Measurements from ENCODE around the gene AKIRIN2.
"Not testable (repeated sequence)": the region's sequence is repeated elsewhere in the genome, so short reads cannot be mapped to it uniquely, and the experiment has no call there.

AKIRIN2 gene

DNA sequence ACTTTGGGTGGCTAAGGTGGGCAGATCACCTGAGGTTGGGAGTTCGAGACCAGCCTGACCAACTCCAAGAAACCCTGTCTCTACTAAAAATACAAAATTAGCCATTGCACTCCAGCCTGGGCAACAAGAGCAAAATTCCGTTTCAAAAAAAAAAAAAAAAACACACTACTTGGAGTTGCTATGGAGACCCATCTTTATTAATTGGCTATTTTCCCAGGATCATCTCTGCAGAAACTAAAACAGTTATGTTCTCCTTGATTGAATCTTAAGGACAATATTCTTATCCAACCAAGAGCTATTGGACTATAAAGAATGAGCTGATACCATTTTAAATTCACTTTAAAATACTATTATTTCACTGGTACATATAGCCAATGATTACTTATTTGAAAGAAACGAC is 14.7 kb downstream of the AKIRIN2 start:
- FAIRE-seq: no peak

GRCh38 chr6:87686636-87687205 is 15.3 kb downstream of the AKIRIN2 start:
- FAIRE-seq: not testable (repeated sequence)

DNA sequence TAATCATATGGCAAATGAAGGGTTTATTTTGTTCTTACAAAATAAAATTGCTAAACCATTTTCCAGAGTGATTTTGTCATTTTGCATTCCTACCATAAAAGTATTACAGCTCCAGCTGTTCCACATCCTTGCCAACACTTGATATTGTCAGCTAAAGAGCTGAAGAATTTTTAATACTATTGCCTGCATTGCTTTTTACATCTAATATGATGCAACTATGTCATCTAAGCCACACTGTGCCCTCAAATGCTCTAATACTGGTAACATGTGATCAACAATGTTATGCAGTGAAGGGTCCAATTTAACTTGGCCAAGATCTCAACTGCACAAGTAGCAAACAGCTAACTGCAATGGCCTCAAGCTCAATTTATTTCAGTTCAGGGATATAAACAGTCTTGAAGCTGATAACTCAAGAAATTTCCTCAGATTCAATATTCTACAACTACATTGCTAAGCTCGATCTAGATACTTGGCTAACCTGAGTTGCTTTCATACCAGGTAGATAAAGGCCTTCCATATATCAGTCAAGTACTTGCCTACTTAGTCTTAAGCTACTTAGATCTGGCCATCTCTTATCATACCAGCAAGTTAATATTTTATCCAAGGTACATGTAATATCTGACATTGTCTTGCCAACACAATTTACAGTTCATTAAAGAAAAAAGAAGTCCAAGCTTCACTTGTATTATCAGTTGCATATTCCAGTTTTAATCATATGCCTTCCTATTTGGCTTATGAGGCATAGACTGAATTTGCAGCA is 17.0 kb downstream of the AKIRIN2 start:
- FAIRE-seq: no peak

DNA sequence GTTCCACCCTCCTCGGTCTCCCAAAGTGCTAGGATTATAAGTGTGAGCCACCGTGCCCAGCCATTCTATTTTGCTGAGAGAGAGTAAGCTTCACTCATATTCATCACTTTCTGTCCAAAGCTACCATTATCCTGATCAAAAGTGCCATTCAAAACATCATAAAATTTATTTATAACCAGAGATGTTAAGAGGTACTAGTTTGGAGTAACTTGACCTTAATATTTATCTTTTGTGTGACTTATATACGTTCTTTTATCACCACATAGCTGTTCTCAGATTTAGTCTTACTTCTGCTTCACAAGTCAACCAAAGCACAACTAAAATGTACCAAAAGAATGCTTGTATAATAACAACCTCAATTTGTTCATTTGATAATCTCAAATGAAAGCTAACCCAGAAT is 18.1 kb downstream of the AKIRIN2 start:
- no peak for FAIRE-seq

- FAIRE-seq: no peak
These were observed 19.7 kb downstream of the AKIRIN2 start for GRCh38 chr6:87682310-87682709.

GRCh38 chr6:87675004-87675681 is 26.9 kb downstream of the AKIRIN2 start:
- no peak for FAIRE-seq

GRCh38 chr6:87674290-87674689 is 27.7 kb downstream of the AKIRIN2 start:
- FAIRE-seq: no peak

- FAIRE-seq: no peak
These were observed 28.8 kb downstream of the AKIRIN2 start for GRCh38 chr6:87673237-87673636.

- no peak for FAIRE-seq
These were observed 29.4 kb downstream of the AKIRIN2 start for GRCh38 chr6:87672641-87673040.

DNA sequence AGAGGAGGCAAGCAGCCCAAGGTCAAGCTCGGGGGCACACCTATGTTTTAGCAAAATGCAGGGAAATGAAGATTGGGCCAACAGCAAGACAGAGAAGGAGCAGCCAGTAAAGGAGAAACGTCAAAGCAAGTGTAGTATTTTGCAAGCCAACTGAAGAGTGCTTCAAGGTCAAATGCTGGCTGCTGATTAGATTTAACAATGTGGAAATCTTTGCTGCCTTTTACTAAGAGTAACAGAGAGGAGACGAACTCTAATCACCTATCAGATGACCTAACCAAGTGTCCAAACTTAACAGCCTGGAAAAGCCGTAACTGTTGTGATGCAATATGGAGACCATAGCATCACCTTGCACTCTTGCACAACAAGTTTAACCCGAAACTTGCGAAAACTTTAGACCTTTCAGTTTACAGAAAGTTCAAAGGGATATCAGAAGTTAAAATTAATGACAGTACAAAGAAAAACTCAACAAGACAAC is 30.4 kb downstream of the AKIRIN2 start:
- FAIRE-seq: no peak

GRCh38 chr6:87670707-87671106 is 31.3 kb downstream of the AKIRIN2 start:
- FAIRE-seq: no peak

GRCh38 chr6:87669051-87669450 is 33.0 kb downstream of the AKIRIN2 start:
- FAIRE-seq: no peak

- no peak for FAIRE-seq
These were observed 34.0 kb downstream of the AKIRIN2 start for GRCh38 chr6:87668013-87668412.

DNA sequence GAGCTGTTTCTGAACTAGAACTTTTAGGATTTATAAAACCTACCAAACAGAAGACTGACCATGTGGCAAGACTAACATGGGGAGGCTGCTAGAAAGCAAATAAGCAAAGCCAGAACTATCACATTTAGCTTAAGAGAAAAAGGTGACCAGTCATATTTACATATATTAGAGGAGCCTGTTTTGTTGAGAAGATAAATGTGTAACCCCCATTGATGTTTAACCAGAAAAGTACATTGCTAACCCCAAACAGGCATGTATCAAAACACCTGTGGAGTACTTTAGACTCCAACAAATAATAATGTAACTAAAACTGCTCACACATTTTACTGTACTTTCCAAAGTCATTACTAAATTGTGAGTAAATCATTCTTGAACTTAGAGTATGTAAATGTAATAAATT is 35.0 kb downstream of the AKIRIN2 start:
- no peak for FAIRE-seq

GRCh38 chr6:87664921-87665485 is 37.0 kb downstream of the AKIRIN2 start:
- FAIRE-seq: peak; percentile 90

DNA sequence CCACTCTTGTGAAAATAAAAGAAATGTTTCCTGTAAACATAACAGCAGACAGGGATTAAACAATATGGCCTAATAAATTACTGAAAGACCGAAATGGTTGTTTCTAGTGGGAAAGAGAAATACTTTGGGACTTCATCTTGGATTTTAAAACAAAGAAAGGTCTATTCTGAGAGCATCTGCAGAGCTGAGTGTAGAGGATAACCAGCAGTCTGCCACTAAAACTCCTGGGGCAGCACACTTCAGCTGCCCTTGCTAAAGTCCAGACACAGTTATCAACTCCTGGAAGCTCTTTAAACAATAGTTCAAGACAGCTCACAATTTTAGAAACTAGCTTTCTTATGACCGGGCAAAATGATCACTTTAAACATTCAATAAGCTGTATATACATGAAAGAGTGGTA is 38.6 kb downstream of the AKIRIN2 start:
- FAIRE-seq: no peak

DNA sequence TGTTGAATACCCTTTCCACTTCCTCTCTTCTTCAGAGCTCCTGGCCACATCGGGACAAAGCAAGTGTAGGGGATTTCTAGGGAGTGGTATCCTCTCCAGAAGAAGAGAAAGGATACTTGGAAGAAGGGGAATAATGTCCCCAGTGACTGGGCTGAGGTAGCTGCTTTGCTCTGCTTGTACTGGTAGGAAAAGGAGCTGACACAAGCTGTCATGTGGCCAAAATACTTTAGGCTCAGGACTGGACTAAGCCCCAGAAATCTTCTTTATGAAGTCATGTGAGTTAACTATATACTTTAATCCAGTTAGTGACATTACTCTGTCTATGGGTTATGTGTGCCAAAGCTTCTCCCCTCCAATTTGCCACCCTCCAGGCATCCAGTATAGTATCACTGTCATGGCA is 40.5 kb downstream of the AKIRIN2 start:
- FAIRE-seq: no peak

GRCh38 chr6:87661016-87661415 is 41.0 kb downstream of the AKIRIN2 start:
- no peak for FAIRE-seq

GRCh38 chr6:87660226-87660911 is 41.7 kb downstream of the AKIRIN2 start:
- no peak for FAIRE-seq

DNA sequence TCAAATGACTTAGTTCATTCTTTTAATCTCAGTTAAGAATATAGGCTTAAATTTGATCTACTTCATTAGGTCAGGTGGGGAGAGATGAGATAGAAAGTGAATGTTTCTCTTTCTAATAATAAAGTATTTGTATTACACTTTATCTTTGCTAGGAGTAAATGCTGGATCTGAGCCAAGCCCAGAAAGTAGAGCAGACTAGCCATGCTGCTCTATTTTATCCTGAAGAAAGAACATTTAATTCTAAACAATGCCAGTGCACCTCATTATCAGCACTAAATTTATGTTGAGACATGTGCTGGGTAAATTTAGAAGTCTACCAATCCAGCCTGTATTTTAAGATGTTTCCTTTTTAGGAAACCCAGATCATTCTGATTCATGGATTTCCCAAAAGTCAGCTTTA is 43.5 kb downstream of the AKIRIN2 start:
- no peak for FAIRE-seq

DNA sequence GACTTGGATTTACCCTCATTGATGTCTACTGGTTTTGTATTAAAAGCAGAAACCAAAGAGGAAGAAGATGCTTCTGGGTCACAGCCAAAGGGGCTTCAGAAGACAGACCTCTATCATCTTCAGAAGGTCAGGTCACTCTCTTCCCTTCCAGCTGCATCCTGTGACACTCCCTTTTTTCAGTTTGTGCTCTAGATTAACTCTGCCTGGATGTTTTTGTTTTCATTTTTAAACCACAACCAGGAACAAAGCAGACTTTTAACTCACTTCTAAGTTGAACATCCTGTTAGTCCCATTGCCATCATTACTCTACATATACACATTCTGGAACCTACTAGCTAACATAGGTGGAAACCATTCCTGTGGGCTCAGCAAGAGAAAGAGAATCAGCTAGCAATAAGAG is 45.2 kb downstream of the AKIRIN2 start:
- peak; percentile 73 for FAIRE-seq

- FAIRE-seq: no peak
These were observed 46.2 kb downstream of the AKIRIN2 start for GRCh38 chr6:87655824-87656223.

DNA sequence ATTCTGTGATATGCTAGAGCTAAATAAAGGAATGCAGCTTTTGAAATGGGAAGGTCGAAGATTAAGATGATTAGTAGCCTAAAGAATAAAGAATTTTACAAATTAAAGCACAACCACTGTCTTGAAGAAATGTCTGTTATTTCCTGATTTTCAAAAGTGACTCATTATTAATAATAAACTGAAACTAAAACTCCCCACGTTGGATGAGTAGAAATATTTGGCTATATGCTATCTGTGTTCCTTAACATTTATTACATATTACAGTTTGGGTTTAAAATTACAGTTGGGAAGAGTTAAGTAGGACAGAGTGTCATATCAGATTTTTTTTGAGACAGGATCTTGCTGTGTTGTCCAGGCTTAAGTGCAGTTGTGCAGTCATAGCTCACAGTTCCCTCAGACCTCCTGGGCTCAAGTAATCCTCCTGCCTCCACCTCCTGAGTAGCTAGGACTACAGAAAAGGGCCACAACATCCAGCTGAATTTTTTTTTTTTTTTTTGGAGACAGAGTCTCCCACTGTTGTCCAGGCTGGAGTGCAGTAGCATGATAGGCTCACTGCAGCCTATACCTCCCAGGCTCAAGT is 47.1 kb downstream of the AKIRIN2 start:
- no peak for FAIRE-seq

All from endometrium (tissue), 2 donors.